WTC11 (cell line): ENCODE results near the gene SDF2L1. TPM values are rescaled to one million over a fixed set of nuclear protein-coding genes. Genes with fewer than 3 reads are reported as not detected.

ENCODE experiments used
- ATAC-seq: fragments of 200-7000 bp; cut with Tn5 transposase; 2 replicates; pipeline ENCODE4 v1.10.0; 2021; ENCODE audit warnings: mild to moderate bottlenecking, moderate library complexity
- CTCF ChIA-PET: fragments of 300-600 bp; sonication (Branson Sonifier 250); formaldehyde crosslinking; loops from one replicate; lab custom pipeline; 2021; ENCODE audit warnings: antibody characterized with exemption; lab: Charles Lee
- POLR2A ChIA-PET: fragments of 350-600 bp; sonication (Branson Sonifier 250); formaldehyde crosslinking; loops from one replicate; lab custom pipeline; 2021; ENCODE audit warnings: antibody characterized with exemption; lab: Charles Lee
- DNase-seq: peaks from one replicate; pipeline ENCODE4 v3.0.0; 2021; ENCODE audit warnings: low spot score
- H3K27ac Mint-ChIP-seq: 2 replicates; pipeline ENCODE4 v1.8.0; 2021; ENCODE audit warnings: mixed read lengths
- H3K27me3 Mint-ChIP-seq: 2 replicates; pipeline ENCODE4 v1.8.0; 2021; ENCODE audit warnings: low read depth, mild to moderate bottlenecking, moderate library complexity, mixed read lengths
- H3K36me3 Mint-ChIP-seq: 2 replicates; pipeline ENCODE4 v1.8.0; 2021; ENCODE audit warnings: mixed read lengths
- H3K4me1 Mint-ChIP-seq: 2 replicates; pipeline ENCODE4 v1.8.0; 2022; ENCODE audit warnings: mixed read lengths
- H3K4me3 Mint-ChIP-seq: 2 replicates; pipeline ENCODE4 v1.8.0; 2021; ENCODE audit warnings: mild to moderate bottlenecking, moderate library complexity, mixed read lengths
- H3K9me3 Mint-ChIP-seq: 2 replicates; pipeline ENCODE4 v1.8.0; 2021; ENCODE audit warnings: mixed read lengths
- AR ChIP-seq: fragments of 250-450 bp; sonication (Bioruptor Pico); IDR thresholded peaks from 2 replicates; pipeline ENCODE4 v1.9.0; 2021; ENCODE audit warnings: mild to moderate bottlenecking
- ATF2 ChIP-seq: sonication (generic); formaldehyde crosslinking; IDR thresholded peaks from 2 replicates; pipeline ENCODE4 v1.8.1; 2022; ENCODE audit warnings: low read depth, missing genetic modification reagents, borderline replicate concordance
- CDX4 ChIP-seq: fragments of 250-450 bp; sonication (Bioruptor Pico); IDR thresholded peaks from 2 replicates; pipeline ENCODE4 v1.9.0; 2021; ENCODE audit warnings: moderate library complexity, mild to moderate bottlenecking, inconsistent platforms, borderline replicate concordance
- CREB1 ChIP-seq: sonication (generic); formaldehyde crosslinking; IDR thresholded peaks from 2 replicates; pipeline ENCODE4 v1.8.0; 2023; ENCODE audit warnings: mild to moderate bottlenecking, missing genetic modification reagents
- EMX1 ChIP-seq: fragments of 250-450 bp; sonication (Bioruptor Pico); IDR thresholded peaks from 2 replicates; pipeline ENCODE4 v1.8.0; 2021; ENCODE audit warnings: mild to moderate bottlenecking
- ESRRA ChIP-seq: sonication (generic); formaldehyde crosslinking; IDR thresholded peaks from 2 replicates; pipeline ENCODE4 v1.8.1; 2022; ENCODE audit warnings: mild to moderate bottlenecking, missing genetic modification reagents, borderline replicate concordance
- ETV6 ChIP-seq: sonication (generic); formaldehyde crosslinking; IDR thresholded peaks from 2 replicates; pipeline ENCODE4 v1.8.1; 2022; ENCODE audit warnings: mild to moderate bottlenecking, missing genetic modification reagents
- FOXP4 ChIP-seq: sonication (generic); formaldehyde crosslinking; IDR thresholded peaks from 2 replicates; pipeline ENCODE4 v1.8.0; 2022; ENCODE audit warnings: mild to moderate bottlenecking, missing genetic modification reagents
- GABPB1 ChIP-seq: sonication (generic); formaldehyde crosslinking; IDR thresholded peaks from 2 replicates; pipeline ENCODE4 v1.8.1; 2023; ENCODE audit warnings: mild to moderate bottlenecking, missing genetic modification reagents
- JAZF1 ChIP-seq: fragments of 250-450 bp; sonication (Bioruptor Pico); IDR thresholded peaks from 2 replicates; pipeline ENCODE4 v1.9.0; 2021; ENCODE audit warnings: moderate library complexity, mild to moderate bottlenecking, inconsistent platforms
- MLX ChIP-seq: sonication (generic); formaldehyde crosslinking; IDR thresholded peaks from 2 replicates; pipeline ENCODE4 v1.8.1; 2023; ENCODE audit warnings: mild to moderate bottlenecking, missing genetic modification reagents, moderate library complexity
- NR2C2 ChIP-seq: sonication (generic); formaldehyde crosslinking; IDR thresholded peaks from 2 replicates; pipeline ENCODE4 v1.8.0; 2022; ENCODE audit warnings: mild to moderate bottlenecking, missing genetic modification reagents
- OVOL2 ChIP-seq: fragments of 250-450 bp; sonication (Bioruptor Pico); IDR thresholded peaks from 2 replicates; pipeline ENCODE4 v1.9.0; 2021; ENCODE audit warnings: mild to moderate bottlenecking, borderline replicate concordance
- RELA ChIP-seq: sonication (generic); formaldehyde crosslinking; IDR thresholded peaks from 2 replicates; pipeline ENCODE4 v1.8.1; 2022; ENCODE audit warnings: missing genetic modification reagents, mild to moderate bottlenecking, borderline replicate concordance
- SMAD3 ChIP-seq: sonication (generic); formaldehyde crosslinking; IDR thresholded peaks from 2 replicates; pipeline ENCODE4 v1.8.0; 2022; ENCODE audit warnings: missing genetic modification reagents, mild to moderate bottlenecking, borderline replicate concordance
- TEAD4 ChIP-seq: sonication (generic); formaldehyde crosslinking; IDR thresholded peaks from 2 replicates; pipeline ENCODE4 v1.8.0; 2022; ENCODE audit warnings: mild to moderate bottlenecking, missing genetic modification reagents
- TP53 ChIP-seq: sonication (generic); formaldehyde crosslinking; IDR thresholded peaks from 2 replicates; pipeline ENCODE4 v1.8.1; 2023; ENCODE audit warnings: mild to moderate bottlenecking, missing genetic modification reagents
- USF2 ChIP-seq: sonication (generic); formaldehyde crosslinking; IDR thresholded peaks from 2 replicates; pipeline ENCODE4 v1.8.1; 2023; ENCODE audit warnings: mild to moderate bottlenecking, missing genetic modification reagents, moderate library complexity
- ZNF232 ChIP-seq: sonication (generic); formaldehyde crosslinking; IDR thresholded peaks from 2 replicates; pipeline ENCODE4 v1.8.0; 2022; ENCODE audit warnings: mild to moderate bottlenecking, missing genetic modification reagents
- ZNF263 ChIP-seq: sonication (generic); formaldehyde crosslinking; IDR thresholded peaks from 2 replicates; pipeline ENCODE4 v1.8.1; 2022; ENCODE audit warnings: low read depth, mild to moderate bottlenecking, moderate library complexity, missing genetic modification reagents
- ZNF281 ChIP-seq: sonication (generic); formaldehyde crosslinking; IDR thresholded peaks from 2 replicates; pipeline ENCODE4 v1.8.0; 2023; ENCODE audit warnings: mild to moderate bottlenecking, missing genetic modification reagents
- total RNA-seq: library from RNA; stranded (reverse); gene quantifications from 3 replicates; pipeline ENCODE4 v1.2.3, GENCODE V29; 2021

The SDF2L1 gene
- total RNA-seq, 1 experiment from 2014 or later = 73.6 TPM

- DNase-seq = no peak
- H3K4me3 Mint-ChIP-seq = no peak overlapping the region
- H3K4me1 Mint-ChIP-seq = peaks cover 13% of the 10 kb centered on the region
- H3K36me3 Mint-ChIP-seq = peaks cover 11% of the 10 kb centered on the region
- H3K27ac Mint-ChIP-seq = no peak overlapping the region
- TF ChIP-seq FOXP4 (CRISPR knock-in tag) (no peak), ETV6 (CRISPR knock-in tag) (no peak), ZNF232 (no peak), OVOL2 (CRISPR knock-in tag) (no peak), JAZF1 (CRISPR knock-in tag) (no peak), TP53 (no peak), AR (CRISPR knock-in tag) (no peak), GABPB1 (no peak), ESRRA (CRISPR knock-in tag) (no peak), USF2 (CRISPR knock-in tag) (no peak)
- TF ChIP-seq, all 79 proteins: peak for 0
- ATAC-seq = no peak
- CTCF ChIA-PET = interaction anchor here (0.9 to 1.5 kb wide), 2 partner anchors 7 to 10 kb away, joined by 3 to 7 read pairs; partner anchors contain the start of gene YDJC
- Mint-ChIP-seq H3K9me3 (no peaks in the 10 kb centered on the region), H3K27me3 (peaks cover 20% of the 10 kb centered on the region)
- POLR2A ChIA-PET = no interaction called here
Observed at GRCh38 chr22:21639359-21639758, 2.7 kb upstream of the SDF2L1 start.

GRCh38 chr22:21640810-21641209 lies 1.3 kb upstream of the SDF2L1 start:
- DNase-seq = no peak
- Mint-ChIP-seq H3K36me3 (peaks cover 11% of the 10 kb centered on the region), H3K27me3 (peaks cover 20% of the 10 kb centered on the region), H3K4me3 (peak overlapping the region; percentile 83), H3K9me3 (no peaks in the 10 kb centered on the region), H3K4me1 (peaks cover 13% of the 10 kb centered on the region), H3K27ac (no peak overlapping the region)
- no peak for ATAC-seq
- CTCF ChIA-PET = interaction anchor here (0.6 to 4.3 kb wide), 18 partner anchors 12 to 297 kb away, joined by 3 to 273 read pairs (median 5); partner anchors contain the start of genes CCDC116, PPIL2, YDJC and YPEL1
- POLR2A ChIA-PET = interaction anchor here (2.7 to 2.8 kb wide), 2 partner anchors 11 kb away, joined by 11 to 22 read pairs; partner anchors contain the start of gene YDJC
- no peak for TF ChIP-seq SMAD3 (CRISPR knock-in tag)
- no peak for TF ChIP-seq TEAD4
- TF ChIP-seq EMX1 (CRISPR knock-in tag) = no peak
- no peak for TF ChIP-seq RELA (CRISPR knock-in tag)
- TF ChIP-seq NR2C2 = no peak
- no peak for TF ChIP-seq CREB1 (CRISPR knock-in tag)
- TF ChIP-seq ETV6 (CRISPR knock-in tag) = no peak
- TF ChIP-seq AR (CRISPR knock-in tag) = no peak
- no peak for TF ChIP-seq ZNF281 (CRISPR knock-in tag)
- no peak for TF ChIP-seq ZNF263
- no peak for TF ChIP-seq CDX4 (CRISPR knock-in tag)
- TF ChIP-seq MLX = no peak
- TF ChIP-seq ATF2 (CRISPR knock-in tag) = no peak
